ENCODE data around the gene PCED1B. TPM values are rescaled to one million over a fixed set of nuclear protein-coding genes. Genes with fewer than 3 reads are reported as not detected.

PCED1B gene
- total and polyA plus RNA-seq, 2 experiments from 2014 or later: 5.1 to 6.6 TPM

GRCh38 chr12:47052274-47052673, 27.1 kb upstream of the PCED1B start (continued):
- TF ChIP-seq, protein P1, sequence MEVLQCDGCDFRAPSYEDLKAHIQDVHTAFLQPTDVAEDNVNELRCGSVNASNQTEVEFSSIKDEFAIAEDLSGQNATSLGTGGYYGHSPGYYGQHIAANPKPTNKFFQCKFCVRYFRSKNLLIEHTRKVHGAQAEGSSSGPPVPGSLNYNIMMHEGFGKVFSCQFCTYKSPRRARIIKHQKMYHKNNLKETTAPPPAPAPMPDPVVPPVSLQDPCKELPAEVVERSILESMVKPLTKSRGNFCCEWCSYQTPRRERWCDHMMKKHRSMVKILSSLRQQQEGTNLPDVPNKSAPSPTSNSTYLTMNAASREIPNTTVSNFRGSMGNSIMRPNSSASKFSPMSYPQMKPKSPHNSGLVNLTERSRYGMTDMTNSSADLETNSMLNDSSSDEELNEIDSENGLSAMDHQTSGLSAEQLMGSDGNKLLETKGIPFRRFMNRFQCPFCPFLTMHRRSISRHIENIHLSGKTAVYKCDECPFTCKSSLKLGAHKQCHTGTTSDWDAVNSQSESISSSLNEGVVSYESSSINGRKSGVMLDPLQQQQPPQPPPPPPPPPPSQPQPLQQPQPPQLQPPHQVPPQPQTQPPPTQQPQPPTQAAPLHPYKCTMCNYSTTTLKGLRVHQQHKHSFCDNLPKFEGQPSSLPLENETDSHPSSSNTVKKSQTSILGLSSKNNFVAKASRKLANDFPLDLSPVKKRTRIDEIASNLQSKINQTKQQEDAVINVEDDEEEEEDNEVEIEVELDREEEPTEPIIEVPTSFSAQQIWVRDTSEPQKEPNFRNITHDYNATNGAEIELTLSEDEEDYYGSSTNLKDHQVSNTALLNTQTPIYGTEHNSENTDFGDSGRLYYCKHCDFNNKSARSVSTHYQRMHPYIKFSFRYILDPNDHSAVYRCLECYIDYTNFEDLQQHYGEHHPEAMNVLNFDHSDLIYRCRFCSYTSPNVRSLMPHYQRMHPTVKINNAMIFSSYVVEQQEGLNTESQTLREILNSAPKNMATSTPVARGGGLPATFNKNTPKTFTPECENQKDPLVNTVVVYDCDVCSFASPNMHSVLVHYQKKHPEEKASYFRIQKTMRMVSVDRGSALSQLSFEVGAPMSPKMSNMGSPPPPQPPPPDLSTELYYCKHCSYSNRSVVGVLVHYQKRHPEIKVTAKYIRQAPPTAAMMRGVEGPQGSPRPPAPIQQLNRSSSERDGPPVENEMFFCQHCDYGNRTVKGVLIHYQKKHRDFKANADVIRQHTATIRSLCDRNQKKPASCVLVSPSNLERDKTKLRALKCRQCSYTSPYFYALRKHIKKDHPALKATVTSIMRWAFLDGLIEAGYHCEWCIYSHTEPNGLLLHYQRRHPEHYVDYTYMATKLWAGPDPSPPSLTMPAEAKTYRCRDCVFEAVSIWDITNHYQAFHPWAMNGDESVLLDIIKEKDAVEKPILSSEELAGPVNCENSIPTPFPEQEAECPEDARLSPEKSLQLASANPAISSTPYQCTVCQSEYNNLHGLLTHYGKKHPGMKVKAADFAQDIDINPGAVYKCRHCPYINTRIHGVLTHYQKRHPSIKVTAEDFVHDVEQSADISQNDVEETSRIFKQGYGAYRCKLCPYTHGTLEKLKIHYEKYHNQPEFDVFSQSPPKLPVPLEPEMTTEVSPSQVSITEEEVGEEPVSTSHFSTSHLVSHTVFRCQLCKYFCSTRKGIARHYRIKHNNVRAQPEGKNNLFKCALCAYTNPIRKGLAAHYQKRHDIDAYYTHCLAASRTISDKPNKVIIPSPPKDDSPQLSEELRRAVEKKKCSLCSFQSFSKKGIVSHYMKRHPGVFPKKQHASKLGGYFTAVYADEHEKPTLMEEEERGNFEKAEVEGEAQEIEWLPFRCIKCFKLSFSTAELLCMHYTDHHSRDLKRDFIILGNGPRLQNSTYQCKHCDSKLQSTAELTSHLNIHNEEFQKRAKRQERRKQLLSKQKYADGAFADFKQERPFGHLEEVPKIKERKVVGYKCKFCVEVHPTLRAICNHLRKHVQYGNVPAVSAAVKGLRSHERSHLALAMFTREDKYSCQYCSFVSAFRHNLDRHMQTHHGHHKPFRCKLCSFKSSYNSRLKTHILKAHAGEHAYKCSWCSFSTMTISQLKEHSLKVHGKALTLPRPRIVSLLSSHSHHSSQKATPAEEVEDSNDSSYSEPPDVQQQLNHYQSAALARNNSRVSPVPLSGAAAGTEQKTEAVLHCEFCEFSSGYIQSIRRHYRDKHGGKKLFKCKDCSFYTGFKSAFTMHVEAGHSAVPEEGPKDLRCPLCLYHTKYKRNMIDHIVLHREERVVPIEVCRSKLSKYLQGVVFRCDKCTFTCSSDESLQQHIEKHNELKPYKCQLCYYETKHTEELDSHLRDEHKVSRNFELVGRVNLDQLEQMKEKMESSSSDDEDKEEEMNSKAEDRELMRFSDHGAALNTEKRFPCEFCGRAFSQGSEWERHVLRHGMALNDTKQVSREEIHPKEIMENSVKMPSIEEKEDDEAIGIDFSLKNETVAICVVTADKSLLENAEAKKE (CRISPR knock-in tag; IDR thresholded peaks at IDR 0.05): no peak

GRCh38 chr12:47053961-47054360, 25.5 kb upstream of the PCED1B start:
- Histone ChIP-seq H3F3A (replicated peaks; ENCODE audit: low read depth) (no peaks in the 10 kb centered on the region), H3K27me3 (ENCODE audit: insufficient read depth) (no peaks in the 10 kb centered on the region), H3K9me2 (ENCODE audit: insufficient read depth) (no peaks in the 10 kb centered on the region), H2AFZ (no peak overlapping the region), H3K27ac (ENCODE audit: low read depth) (no peak overlapping the region), H3K4me1 (ENCODE audit: insufficient read depth) (peaks cover 7% of the 10 kb centered on the region), H3K4me2 (no peak overlapping the region), H3K79me2 (replicated peaks; ENCODE audit: insufficient read depth) (no peaks in the 10 kb centered on the region), H4K20me1 (replicated peaks; ENCODE audit: insufficient read depth) (no peaks in the 10 kb centered on the region), H3K4me3 (no peak overlapping the region), H3K36me3 (ENCODE audit: insufficient read depth) (peaks cover 5% of the 10 kb centered on the region; the same call in 1 of the 2 replicates)
- H3K27ac Mint-ChIP-seq: no peak overlapping the region
- H3K9me3 Mint-ChIP-seq: peaks cover 29% of the 10 kb centered on the region
- peaks cover 20% of the 10 kb centered on the region for H3K36me3 Mint-ChIP-seq (ENCODE audit: low read depth)
- ATAC-seq: no peak
- no peak overlapping the region for H3K4me3 Mint-ChIP-seq
- H3K27me3 Mint-ChIP-seq (ENCODE audit: insufficient read depth, low read depth, poor library complexity): no peaks in the 10 kb centered on the region
- no peaks in the 10 kb centered on the region for H3K4me1 Mint-ChIP-seq
- no peak for DNase-seq (ENCODE audit: low spot score)
- TF ChIP-seq JUNB (IDR thresholded peaks at IDR 0.05; ENCODE audit: unreplicated experiment) (no peak), EZH2 (IDR thresholded peaks at IDR 0.05; ENCODE audit: low read depth, unreplicated experiment) (no peak), POLR2AphosphoS5 (IDR thresholded peaks at IDR 0.05; ENCODE audit: low read depth) (no peak), REST (IDR thresholded peaks at IDR 0.05; ENCODE audit: unreplicated experiment) (no peak), ZNF331 (CRISPR knock-in tag; IDR thresholded peaks at IDR 0.05; ENCODE audit: low read depth) (no peak)
- TF ChIP-seq, protein P1 (CRISPR knock-in tag; IDR thresholded peaks at IDR 0.05): no peak

Measured in GM23338 (cell line).